GM12892 (cell line): Measurements from ENCODE around the gene AKR1B1.

Experiments
- POLR2A ChIP-seq: IDR thresholded peaks from 2 replicates; pipeline ENCODE4 v1.6.1; 2011; ENCODE audit warnings: low read depth, low read length, control low read depth
- POLR2AphosphoS5 ChIP-seq: IDR thresholded peaks from 2 replicates; pipeline ENCODE4 v1.6.1; 2011; ENCODE audit warnings: low read depth, low read length, control low read depth

DNA sequence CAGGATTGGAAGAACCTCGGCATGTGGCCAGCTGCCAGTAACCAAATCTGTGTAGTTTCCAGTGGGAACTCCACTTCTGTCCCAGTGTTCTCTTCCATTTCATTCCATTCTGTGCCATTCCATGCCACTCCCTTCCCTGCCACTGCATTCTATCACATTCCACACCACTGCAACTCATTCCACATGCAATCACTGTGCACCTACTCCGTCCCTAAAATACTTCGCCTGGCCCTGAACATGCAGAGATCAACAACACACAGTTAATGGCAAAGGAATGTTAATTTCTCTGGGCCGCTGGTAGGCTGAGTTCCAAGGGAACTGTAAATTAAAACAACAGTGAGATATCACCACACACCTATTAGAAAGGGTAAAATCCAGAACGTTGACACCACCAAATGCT, 64.8 kb downstream of the AKR1B1 start:
- no peak for TF ChIP-seq POLR2A
- TF ChIP-seq POLR2AphosphoS5 = no peak
